HepG2 (cell line): ENCODE results near the gene RPH3AL. TPM values are rescaled to one million over a fixed set of nuclear protein-coding genes. Genes with fewer than 3 reads are reported as not detected.

Experiments
- BCL6 ChIP-seq: IDR thresholded peaks from 2 replicates; pipeline ENCODE4 v1.6.1; 2016; ENCODE audit warnings: missing genetic modification reagents, missing compliant biosample characterization
- DNMT3B ChIP-seq: conservative IDR thresholded peaks from 2 replicates; pipeline ENCODE4 v1.6.1; 2016; ENCODE audit warnings: missing biosample characterization, control low read depth
- FOXA1 ChIP-seq, 2 experiments: fragments of 450-650 bp in 1 of 2; sonication (generic) in 1 of 2; formaldehyde crosslinking in 1 of 2; IDR thresholded peaks; 2 replicates each; pipeline versions ENCODE4 v1.4.0 to v1.6.1; 2016 to 2020; ENCODE audit warnings: missing genetic modification reagents in 1 of 2
- HMG20A ChIP-seq: IDR thresholded peaks from 2 replicates; pipeline ENCODE4 v1.6.1; 2016; ENCODE audit warnings: borderline replicate concordance
- HMG20B ChIP-seq: conservative IDR thresholded peaks from 2 replicates; pipeline ENCODE4 v1.6.1; 2016; ENCODE audit warnings: missing genetic modification reagents, missing compliant biosample characterization
- HNF4A ChIP-seq: sonication (generic); formaldehyde crosslinking; IDR thresholded peaks from 2 replicates; pipeline ENCODE4 v1.4.0; 2020; ENCODE audit warnings: missing genetic modification reagents
- POGK ChIP-seq: sonication (generic); formaldehyde crosslinking; conservative IDR thresholded peaks from 2 replicates; pipeline ENCODE4 v1.8.0; 2022; ENCODE audit warnings: mild to moderate bottlenecking, moderate library complexity, missing genetic modification reagents
- RCOR2 ChIP-seq: IDR thresholded peaks from 2 replicates; pipeline ENCODE4 v1.6.1; 2016; ENCODE audit warnings: missing biosample characterization, missing genetic modification reagents
- REXO4 ChIP-seq: sonication (generic); formaldehyde crosslinking; IDR thresholded peaks from 2 replicates; pipeline ENCODE4 v1.8.0; 2022; ENCODE audit warnings: missing genetic modification reagents, mild to moderate bottlenecking, borderline replicate concordance
- SALL1 ChIP-seq: sonication (generic); formaldehyde crosslinking; IDR thresholded peaks from 2 replicates; pipeline ENCODE4 v1.8.0; 2022; ENCODE audit warnings: mild to moderate bottlenecking, missing genetic modification reagents
- TBP ChIP-seq: sonication (generic); formaldehyde crosslinking; IDR thresholded peaks from 2 replicates; pipeline ENCODE4 v1.5.0; 2020; ENCODE audit warnings: missing genetic modification reagents
- TRAFD1 ChIP-seq: sonication (generic); formaldehyde crosslinking; IDR thresholded peaks from 2 replicates; pipeline ENCODE4 v1.5.1; 2020; ENCODE audit warnings: missing genetic modification reagents, mild to moderate bottlenecking, borderline replicate concordance
- ZBTB7B ChIP-seq: sonication (generic); formaldehyde crosslinking; IDR thresholded peaks from 2 replicates; pipeline ENCODE4 v1.4.0; 2020; ENCODE audit warnings: missing genetic modification reagents
- ZFAT ChIP-seq: sonication (generic); formaldehyde crosslinking; conservative IDR thresholded peaks from 2 replicates; pipeline ENCODE4 v1.8.1; 2023; ENCODE audit warnings: missing genetic modification reagents, inconsistent platforms
- ZNF232 ChIP-seq: sonication (generic); formaldehyde crosslinking; IDR thresholded peaks from 2 replicates; pipeline ENCODE4 v1.4.0; 2020; ENCODE audit warnings: missing genetic modification reagents, borderline replicate concordance
- ZNF546 ChIP-seq: sonication (generic); formaldehyde crosslinking; conservative IDR thresholded peaks from 2 replicates; pipeline ENCODE4 v1.8.1; 2023; ENCODE audit warnings: mild to moderate bottlenecking, missing genetic modification reagents
- ZNF768 ChIP-seq: sonication (generic); formaldehyde crosslinking; IDR thresholded peaks from 2 replicates; pipeline ENCODE4 v1.4.0; 2020; ENCODE audit warnings: missing genetic modification reagents
- ZNF800 ChIP-seq: sonication (generic); formaldehyde crosslinking; IDR thresholded peaks from 2 replicates; pipeline ENCODE4 v1.4.0; 2020; ENCODE audit warnings: missing genetic modification reagents
- polyA plus RNA-seq, 8 experiments: library from polyadenylated mRNA; depleted of rRNA in 3 of 8; stranded (reverse) in 7 of 8; unstranded in 1 of 8; fragments of >200 nt; fragmentation: Illumina TruSeq in 4 of 8; extraction: Trizol in 4 of 8; gene quantifications; 2 replicates each; pipeline versions ENCODE4 v1.2.1 to v1.2.3, GENCODE V29; 2011 to 2016; ENCODE audit warnings: low read depth in 4 of 8, missing spikeins in 1 of 8, mixed read lengths in 1 of 8; ENCODE audit not compliant: insufficient read depth in 1 of 8
- total RNA-seq, 5 experiments: library from RNA; depleted of rRNA; stranded (reverse); fragments of >200 nt; fragmentation: Illumina TruSeq; extraction: Trizol; gene quantifications; 2 replicates each; pipeline ENCODE4 v1.2.3, GENCODE V29; 2016; ENCODE audit warnings: low read depth in 1 of 5
- TF ChIP-seq, protein P1 (sequence below): sonication (generic); formaldehyde crosslinking; IDR thresholded peaks from 2 replicates; pipeline ENCODE4 v1.8.1; 2023; ENCODE audit warnings: missing genetic modification reagents, inconsistent platforms, borderline replicate concordance

Gene RPH3AL
- total and polyA plus RNA-seq, 2 of the 13 experiments (the other 11 are each of a cell fraction or from before 2014, with no cell fraction given): 7.8 to 16.4 TPM

DNA sequence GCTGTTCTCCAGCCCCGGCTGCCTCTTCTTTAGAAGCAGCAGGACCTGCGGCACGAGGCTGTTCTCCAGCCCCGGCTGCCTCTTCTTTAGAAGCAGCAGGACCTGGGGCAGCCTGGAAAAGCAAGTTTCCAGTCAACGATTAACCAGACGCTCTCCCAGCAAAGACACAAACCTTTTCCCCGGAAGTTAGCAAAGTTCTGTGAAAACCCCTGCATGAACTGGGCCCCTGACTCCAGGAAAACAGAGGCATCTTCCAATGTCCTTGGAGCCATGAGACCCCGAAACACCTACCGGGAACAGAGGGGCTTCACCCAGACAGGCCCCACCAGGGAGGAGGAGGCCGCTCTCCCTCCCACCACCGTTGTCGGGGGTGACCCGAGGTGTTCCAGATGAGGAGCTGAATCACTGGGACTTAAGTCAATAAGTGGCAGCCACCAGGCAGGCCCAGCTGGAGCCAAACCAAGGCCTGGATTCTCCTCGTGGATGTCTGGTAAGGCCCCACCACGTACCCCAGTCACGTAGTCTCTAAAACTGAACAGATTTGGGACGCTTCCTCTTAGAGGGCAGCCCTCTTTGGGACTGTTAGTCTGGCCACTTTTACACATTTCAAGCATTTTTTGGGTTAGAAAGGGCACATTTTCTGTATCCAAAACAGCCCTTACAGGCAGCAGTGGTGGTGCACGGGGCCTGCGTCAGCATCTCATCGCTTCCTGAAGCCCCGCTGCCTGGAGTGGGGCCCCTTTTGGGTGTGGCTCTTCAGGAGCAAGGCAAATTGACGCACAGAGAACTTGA lies at the start of gene RPH3AL (continued):
- no peak for TF ChIP-seq TBP
- no peak for TF ChIP-seq ZNF546
- TF ChIP-seq RCOR2 (CRISPR knock-in tag): peak; percentile 37; the same call in 1 of the 2 replicates
- TF ChIP-seq HMG20B (CRISPR knock-in tag): no peak; the same call in 1 of the 2 replicates
- TF ChIP-seq HNF4A (CRISPR knock-in tag): 0 out of 2 replicates have a peak, but pooled peaks have one; percentile 30
- no peak; the same call in 1 of the 2 replicates for TF ChIP-seq DNMT3B (CRISPR knock-in tag)
- peak; percentile 42; the same call in 1 of the 2 replicates for TF ChIP-seq TRAFD1 (CRISPR knock-in tag)
- 0 out of 2 replicates have a peak, but pooled peaks have one; percentile 57 for TF ChIP-seq ZNF232 (CRISPR knock-in tag)
- TF ChIP-seq ZNF800 (CRISPR knock-in tag): peak; percentile 65; the same call in 1 of the 2 replicates
- no peak for TF ChIP-seq ZFAT (CRISPR knock-in tag)
- TF ChIP-seq FOXA1 (IDR thresholded peaks at IDR 0.05): peak; percentile 63; the same call in 1 of the 2 replicates
- peak; percentile 98 for TF ChIP-seq FOXA1 (CRISPR knock-in tag; IDR thresholded peaks at IDR 0.05)
- no peak for TF ChIP-seq REXO4
- peak; percentile 48; the same call in 1 of the 2 replicates for TF ChIP-seq POGK
- TF ChIP-seq, protein P1, sequence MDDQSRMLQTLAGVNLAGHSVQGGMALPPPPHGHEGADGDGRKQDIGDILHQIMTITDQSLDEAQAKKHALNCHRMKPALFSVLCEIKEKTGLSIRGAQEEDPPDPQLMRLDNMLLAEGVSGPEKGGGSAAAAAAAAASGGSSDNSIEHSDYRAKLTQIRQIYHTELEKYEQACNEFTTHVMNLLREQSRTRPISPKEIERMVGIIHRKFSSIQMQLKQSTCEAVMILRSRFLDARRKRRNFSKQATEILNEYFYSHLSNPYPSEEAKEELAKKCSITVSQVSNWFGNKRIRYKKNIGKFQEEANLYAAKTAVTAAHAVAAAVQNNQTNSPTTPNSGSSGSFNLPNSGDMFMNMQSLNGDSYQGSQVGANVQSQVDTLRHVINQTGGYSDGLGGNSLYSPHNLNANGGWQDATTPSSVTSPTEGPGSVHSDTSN (CRISPR knock-in tag): no peak
- peak; percentile 62; the same call in 1 of the 2 replicates for TF ChIP-seq SALL1 (CRISPR knock-in tag)
- TF ChIP-seq ZBTB7B (CRISPR knock-in tag): peak; percentile 73
- TF ChIP-seq HMG20A (CRISPR knock-in tag): no peak
- no peak for TF ChIP-seq BCL6 (CRISPR knock-in tag)
- TF ChIP-seq ZNF768 (CRISPR knock-in tag): peak; percentile 81; the same call in 1 of the 2 replicates
